ENCODE data around the gene SPRR2F. TPM values are rescaled to one million over a fixed set of nuclear protein-coding genes. Genes with fewer than 3 reads are reported as not detected.

Gene SPRR2F
- total RNA-seq (2014; rRNA removed) (not detected in 2 replicates), Bru-seq, nascent RNA (not detected), BruChase-seq, experiment 1, labeled RNA remaining after a 6-hour chase (not detected), BruChase-seq, experiment 2, labeled RNA remaining after a 2-hour chase (not detected)
- long read RNA-seq: 0 reads

DNA sequence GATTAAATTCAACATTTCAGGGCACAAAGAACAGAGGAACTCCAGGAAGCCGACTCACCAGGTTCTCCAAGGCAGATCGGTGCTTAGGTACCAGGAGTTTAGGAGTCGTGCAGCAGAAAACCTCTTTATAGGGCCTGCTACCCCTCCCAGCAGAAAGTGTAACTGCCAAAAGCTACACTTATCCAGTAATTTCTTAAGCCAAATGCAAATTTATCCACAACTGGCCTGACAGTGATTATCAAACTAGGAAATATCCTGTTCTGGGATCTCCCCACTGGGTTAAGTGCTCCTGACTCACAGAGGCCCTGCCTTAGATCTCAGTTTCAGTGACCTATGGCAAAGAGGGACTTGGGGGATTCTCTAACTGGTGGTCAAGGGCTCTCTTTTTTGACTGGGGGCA is at the start of gene SPRR2F:
TSS of gene SPRR2F (minus strand) at position 101 of the 400 bp plus-strand sequence. CDS start 783 bp downstream, outside the sequence.
- intact Hi-C loops (cut with micrococcal nuclease): no loop called here
- ChIA-PET POLR2A (ENCODE audit: unreplicated experiment) (no interaction called here), CTCF (no interaction called here)
- no peaks in the 10 kb centered on the region for H3F3A ChIP-seq (ENCODE audit: low read length, unreplicated experiment)
- no peak within 1 kb of the TSS for H3K9ac ChIP-seq (ENCODE audit: low read length)
- H3K36me3 ChIP-seq (ENCODE audit: low read depth, low read length): no peaks in the 10 kb centered on the region
- H3K9me2 ChIP-seq (replicated peaks; ENCODE audit: low read length): no peaks in the 10 kb centered on the region
- peaks cover 5% of the 10 kb centered on the region; the same call in 1 of the 2 replicates for H3K27me3 ChIP-seq (ENCODE audit: low read length)
- DNase-seq (no peak), ATAC-seq (no peak)
- H3K9me3 ChIP-seq (ENCODE audit: low read length): no peaks in the 10 kb centered on the region
- no peak within 1 kb of the TSS for H3K27ac ChIP-seq (ENCODE audit: low read length)
- no TSS peak for BruUV-seq (replicated peaks)
- H4K20me1 ChIP-seq (ENCODE audit: low read length): no peaks in the 10 kb centered on the region
- H2AFZ ChIP-seq (ENCODE audit: low read length): no peak within 1 kb of the TSS
- H3K4me3 ChIP-seq (ENCODE audit: low read length): no peak within 1 kb of the TSS
- no peak within 1 kb of the TSS for H3K4me2 ChIP-seq (ENCODE audit: low read length)
- H3K4me1 ChIP-seq (ENCODE audit: insufficient read depth, low read length): no peaks in the 10 kb centered on the region
- TF ChIP-seq EZH2phosphoT487 (IDR thresholded peaks at IDR 0.05; ENCODE audit: borderline replicate concordance, low read length) (no peak), EZH2 (IDR thresholded peaks at IDR 0.05; ENCODE audit: low read length, unreplicated experiment) (no peak), CTCF (conservative IDR thresholded peaks at IDR 0.05; ENCODE audit: low read depth, low read length) (no peak)
- H3K79me2 ChIP-seq (ENCODE audit: low read length): no peaks in the 10 kb centered on the region

DNA sequence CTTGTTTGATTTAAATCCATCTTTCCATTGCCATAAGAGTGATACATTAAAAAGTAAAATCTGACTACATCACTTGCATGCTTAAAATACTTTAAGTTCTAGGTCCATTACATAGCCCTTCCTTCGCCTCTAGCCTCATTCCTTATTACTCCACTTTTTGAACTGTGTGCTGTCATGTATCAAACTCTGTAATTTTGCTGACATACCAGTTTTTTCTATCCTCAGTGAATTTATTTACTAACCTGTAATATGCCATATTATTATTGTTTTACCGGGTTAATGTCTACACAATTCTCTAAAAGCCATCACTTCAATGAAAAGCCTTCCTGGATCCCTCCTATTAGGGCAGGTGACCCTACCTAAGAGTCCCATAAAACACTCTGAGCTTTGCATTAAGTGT is 42.2 kb upstream of the SPRR2F start:
- intact Hi-C loops (cut with micrococcal nuclease): no loop called here

DNA sequence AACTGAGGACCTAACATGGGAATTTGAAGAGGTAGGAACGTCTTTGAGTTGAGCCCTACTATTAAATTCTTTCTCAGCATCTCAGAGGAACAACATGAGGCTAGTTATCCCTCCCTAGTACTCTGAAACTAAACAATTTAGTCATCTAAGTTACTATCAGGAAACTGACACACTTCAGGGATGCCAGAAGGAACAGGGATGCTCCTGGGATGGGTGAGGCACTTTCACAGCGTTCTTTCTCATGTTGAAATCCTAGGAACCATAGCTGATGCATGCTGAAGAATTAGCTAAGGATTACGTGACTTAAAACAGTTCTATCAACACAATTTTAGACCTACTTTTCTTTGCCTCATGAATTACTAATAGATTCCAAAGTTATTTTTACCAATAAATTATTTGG is 39.2 kb upstream of the SPRR2F start:
- H3K9me2 ChIP-seq (replicated peaks; ENCODE audit: low read length): no peaks in the 10 kb centered on the region
- no peaks in the 10 kb centered on the region for H3K79me2 ChIP-seq (ENCODE audit: low read length)
- no peaks in the 10 kb centered on the region for H3K4me1 ChIP-seq (ENCODE audit: insufficient read depth, low read length)
- no peaks in the 10 kb centered on the region for H3K9me3 ChIP-seq (ENCODE audit: low read length)
- no peak overlapping the region for H3K9ac ChIP-seq (ENCODE audit: low read length)
- ChIA-PET POLR2A (ENCODE audit: unreplicated experiment) (no interaction called here), CTCF (no interaction called here)
- H3K4me2 ChIP-seq (ENCODE audit: low read length): no peak overlapping the region
- H3K36me3 ChIP-seq (ENCODE audit: low read depth, low read length): no peaks in the 10 kb centered on the region
- H3K4me3 ChIP-seq (ENCODE audit: low read length): no peak overlapping the region
- H3K27ac ChIP-seq (ENCODE audit: low read length): no peak overlapping the region
- peaks cover 72% of the 10 kb centered on the region for H3K27me3 ChIP-seq (ENCODE audit: low read length)
- no peaks in the 10 kb centered on the region for H3F3A ChIP-seq (ENCODE audit: low read length, unreplicated experiment)
- BruUV-seq (replicated peaks): no TSS peak
- no peak for DNase-seq
- H4K20me1 ChIP-seq (ENCODE audit: low read length): no peaks in the 10 kb centered on the region
- no peak for ATAC-seq
- intact Hi-C loops (cut with micrococcal nuclease): no loop called here
- TF ChIP-seq EZH2 (IDR thresholded peaks at IDR 0.05; ENCODE audit: low read length, unreplicated experiment) (no peak), EZH2phosphoT487 (IDR thresholded peaks at IDR 0.05; ENCODE audit: borderline replicate concordance, low read length) (no peak), CTCF (conservative IDR thresholded peaks at IDR 0.05; ENCODE audit: low read depth, low read length) (no peak)
- no peak overlapping the region for H2AFZ ChIP-seq (ENCODE audit: low read length)

More for the DNA sequence above, 42.2 kb upstream of the SPRR2F start:
- CTCF ChIA-PET: no interaction called here
- H2AFZ ChIP-seq (ENCODE audit: low read length): no peak overlapping the region
- H3K4me2 ChIP-seq (ENCODE audit: low read length): no peak overlapping the region
- no peak overlapping the region for H3K4me3 ChIP-seq (ENCODE audit: low read length)
- no peaks in the 10 kb centered on the region for H3K9me3 ChIP-seq (ENCODE audit: low read length)
- ATAC-seq (no peak), DNase-seq (no peak)
- H3F3A ChIP-seq (ENCODE audit: low read length, unreplicated experiment): no peaks in the 10 kb centered on the region
- no peaks in the 10 kb centered on the region for H3K79me2 ChIP-seq (ENCODE audit: low read length)
- no peak overlapping the region for H3K9ac ChIP-seq (ENCODE audit: low read length)
- TF ChIP-seq EZH2phosphoT487 (IDR thresholded peaks at IDR 0.05; ENCODE audit: borderline replicate concordance, low read length): no peak
- peaks cover 50% of the 10 kb centered on the region for H3K27me3 ChIP-seq (ENCODE audit: low read length)
- no peak overlapping the region for H3K27ac ChIP-seq (ENCODE audit: low read length)
- H3K36me3 ChIP-seq (ENCODE audit: low read depth, low read length): no peaks in the 10 kb centered on the region
- no peaks in the 10 kb centered on the region for H4K20me1 ChIP-seq (ENCODE audit: low read length)
- POLR2A ChIA-PET (ENCODE audit: unreplicated experiment): no interaction called here
- H3K9me2 ChIP-seq (replicated peaks; ENCODE audit: low read length): no peaks in the 10 kb centered on the region
- no peaks in the 10 kb centered on the region for H3K4me1 ChIP-seq (ENCODE audit: insufficient read depth, low read length)
- no TSS peak for BruUV-seq (replicated peaks)
